Stimulated activated CD4-positive, alpha-beta T cell treated with anti-CD3 and anti-CD28 coated beads, Interleukin-15, amount 100 ng/mL, for 48 hours (primary cell): ENCODE results near the gene PCDHGA9.
"Not testable (repeated sequence)": the region's sequence is repeated elsewhere in the genome, so short reads cannot be mapped to it uniquely, and the experiment has no call there.

Experiments
- DNase-seq, 2 donors: peaks; one replicate each; pipeline ENCODE4 v3.0.0-alpha.2; 2020; ENCODE audit warnings: low read depth in 2 of 2

Gene PCDHGA9

DNA sequence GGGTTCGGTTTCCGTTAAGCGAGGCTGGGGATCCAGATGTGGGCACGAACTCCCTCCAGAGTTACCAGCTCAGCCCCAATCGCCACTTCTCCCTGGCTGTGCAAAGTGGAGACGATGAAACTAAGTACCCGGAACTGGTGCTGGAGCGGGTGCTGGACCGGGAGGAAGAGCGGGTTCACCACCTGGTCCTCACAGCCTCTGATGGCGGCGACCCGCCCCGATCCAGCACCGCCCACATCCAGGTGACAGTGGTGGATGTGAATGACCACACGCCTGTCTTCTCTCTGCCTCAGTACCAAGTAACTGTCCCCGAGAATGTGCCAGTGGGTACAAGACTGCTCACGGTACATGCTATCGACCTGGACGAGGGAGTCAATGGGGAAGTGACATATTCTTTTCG, 19.2 kb upstream of the PCDHGA9 start:
- DNase-seq, result no peak

DNA sequence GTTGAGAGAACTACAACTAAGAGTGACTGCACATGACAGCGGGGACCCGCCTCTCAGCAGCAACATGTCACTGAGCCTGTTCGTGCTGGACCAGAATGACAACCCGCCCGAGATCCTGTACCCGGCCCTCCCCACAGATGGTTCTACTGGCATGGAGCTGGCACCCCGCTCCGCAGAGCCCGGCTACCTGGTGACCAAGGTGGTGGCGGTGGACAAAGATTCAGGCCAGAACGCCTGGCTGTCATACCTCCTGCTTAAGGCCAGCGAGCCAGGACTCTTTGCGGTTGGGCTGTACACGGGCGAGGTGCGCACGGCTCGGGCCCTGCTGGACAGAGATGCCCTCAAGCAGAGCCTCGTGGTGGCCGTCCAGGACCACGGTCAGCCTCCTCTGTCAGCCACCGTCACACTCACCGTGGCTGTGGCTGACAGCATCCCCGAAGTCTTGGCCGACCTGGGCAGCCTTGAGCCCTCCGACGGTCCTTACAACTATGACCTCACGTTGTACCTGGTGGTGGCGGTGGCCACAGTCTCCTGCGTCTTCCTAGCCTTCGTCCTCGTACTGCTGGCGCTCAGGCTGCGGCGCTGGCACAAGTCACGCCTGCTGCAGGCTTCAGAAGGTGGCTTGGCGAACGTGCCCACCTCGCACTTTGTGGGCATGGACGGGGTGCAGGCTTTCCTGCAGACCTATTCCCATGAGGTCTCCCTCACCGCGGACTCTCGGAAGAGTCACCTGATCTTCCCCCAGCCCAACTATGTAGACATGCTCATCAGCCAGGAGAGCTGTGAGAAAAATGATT, 17.9 kb upstream of the PCDHGA9 start:
- no peak for DNase-seq

DNA sequence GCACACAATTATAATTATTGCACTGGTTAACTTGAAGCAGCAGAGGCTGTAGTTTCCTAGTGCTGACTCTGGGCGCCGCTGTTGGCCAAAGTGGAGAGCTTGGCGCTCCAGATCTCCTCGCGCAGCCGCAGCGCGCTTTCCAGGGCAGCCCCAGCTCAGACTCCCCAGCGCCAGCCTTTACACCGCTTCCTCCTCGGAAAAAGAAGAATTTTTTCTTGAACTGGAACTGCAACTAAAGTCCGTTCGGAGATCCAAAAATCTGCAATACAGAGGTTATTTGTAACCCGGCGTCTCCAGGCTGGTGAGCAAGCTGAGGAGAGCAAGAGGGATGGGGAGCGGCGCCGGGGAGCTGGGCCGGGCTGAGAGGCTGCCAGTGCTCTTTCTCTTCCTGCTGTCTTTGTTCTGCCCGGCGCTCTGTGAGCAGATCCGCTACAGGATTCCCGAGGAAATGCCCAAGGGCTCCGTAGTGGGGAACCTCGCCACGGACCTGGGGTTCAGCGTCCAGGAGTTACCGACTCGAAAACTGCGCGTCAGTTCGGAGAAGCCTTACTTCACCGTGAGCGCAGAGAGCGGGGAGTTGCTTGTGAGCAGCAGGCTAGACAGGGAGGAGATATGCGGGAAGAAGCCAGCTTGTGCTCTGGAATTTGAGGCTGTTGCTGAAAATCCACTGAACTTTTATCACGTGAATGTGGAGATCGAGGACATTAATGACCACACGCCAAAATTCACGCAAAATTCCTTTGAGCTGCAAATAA, 14.8 kb upstream of the PCDHGA9 start, which contains the start of gene PCDHGB4:
Gene PCDHGB4 (plus strand): TSS at position 142 of the 755 bp plus-strand sequence. CDS start 187 bp downstream, at position 329.
- not testable (repeated sequence) for DNase-seq

DNA sequence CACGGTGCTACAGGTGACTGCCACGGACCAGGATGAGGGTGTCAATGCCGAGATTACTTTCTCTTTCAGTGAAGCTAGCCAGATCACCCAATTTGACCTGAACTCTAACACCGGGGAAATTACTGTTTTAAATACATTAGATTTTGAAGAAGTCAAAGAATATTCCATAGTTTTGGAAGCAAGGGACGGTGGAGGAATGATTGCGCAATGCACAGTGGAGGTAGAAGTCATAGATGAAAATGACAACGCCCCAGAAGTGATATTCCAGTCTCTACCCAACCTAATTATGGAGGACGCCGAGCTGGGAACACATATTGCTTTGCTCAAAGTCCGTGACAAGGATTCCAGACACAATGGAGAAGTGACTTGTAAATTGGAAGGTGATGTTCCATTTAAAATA, 13.9 kb upstream of the PCDHGA9 start:
- no peak for DNase-seq

DNA sequence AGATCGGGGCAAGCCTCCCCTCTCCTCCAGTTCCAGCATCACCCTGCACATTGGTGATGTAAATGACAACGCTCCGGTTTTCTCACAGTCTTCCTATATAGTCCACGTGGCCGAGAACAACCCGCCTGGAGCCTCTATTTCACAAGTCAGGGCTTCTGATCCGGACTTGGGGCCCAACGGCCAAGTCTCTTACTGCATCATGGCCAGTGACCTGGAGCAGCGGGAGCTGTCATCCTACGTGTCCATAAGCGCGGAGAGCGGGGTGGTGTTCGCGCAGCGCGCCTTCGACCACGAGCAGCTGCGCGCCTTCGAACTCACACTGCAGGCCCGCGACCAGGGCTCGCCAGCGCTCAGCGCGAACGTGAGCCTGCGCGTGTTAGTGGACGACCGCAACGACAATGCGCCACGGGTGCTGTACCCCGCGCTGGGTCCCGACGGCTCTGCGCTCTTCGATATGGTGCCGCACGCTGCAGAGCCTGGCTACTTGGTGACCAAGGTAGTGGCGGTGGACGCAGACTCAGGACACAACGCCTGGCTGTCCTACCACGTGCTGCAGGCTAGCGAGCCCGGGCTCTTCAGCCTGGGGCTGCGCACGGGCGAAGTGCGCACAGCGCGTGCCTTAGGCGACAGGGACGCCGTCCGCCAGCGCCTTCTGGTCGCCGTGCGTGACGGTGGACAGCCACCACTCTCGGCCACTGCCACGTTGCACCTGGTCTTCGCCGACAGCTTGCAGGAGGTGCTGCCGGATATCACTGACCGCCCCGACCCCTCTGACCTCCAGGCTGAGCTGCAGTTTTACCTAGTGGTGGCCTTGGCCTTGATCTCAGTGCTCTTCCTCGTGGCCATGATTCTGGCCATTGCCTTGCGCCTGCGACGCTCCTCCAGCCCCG, 13.2 kb upstream of the PCDHGA9 start:
- DNase-seq, result no peak

DNA sequence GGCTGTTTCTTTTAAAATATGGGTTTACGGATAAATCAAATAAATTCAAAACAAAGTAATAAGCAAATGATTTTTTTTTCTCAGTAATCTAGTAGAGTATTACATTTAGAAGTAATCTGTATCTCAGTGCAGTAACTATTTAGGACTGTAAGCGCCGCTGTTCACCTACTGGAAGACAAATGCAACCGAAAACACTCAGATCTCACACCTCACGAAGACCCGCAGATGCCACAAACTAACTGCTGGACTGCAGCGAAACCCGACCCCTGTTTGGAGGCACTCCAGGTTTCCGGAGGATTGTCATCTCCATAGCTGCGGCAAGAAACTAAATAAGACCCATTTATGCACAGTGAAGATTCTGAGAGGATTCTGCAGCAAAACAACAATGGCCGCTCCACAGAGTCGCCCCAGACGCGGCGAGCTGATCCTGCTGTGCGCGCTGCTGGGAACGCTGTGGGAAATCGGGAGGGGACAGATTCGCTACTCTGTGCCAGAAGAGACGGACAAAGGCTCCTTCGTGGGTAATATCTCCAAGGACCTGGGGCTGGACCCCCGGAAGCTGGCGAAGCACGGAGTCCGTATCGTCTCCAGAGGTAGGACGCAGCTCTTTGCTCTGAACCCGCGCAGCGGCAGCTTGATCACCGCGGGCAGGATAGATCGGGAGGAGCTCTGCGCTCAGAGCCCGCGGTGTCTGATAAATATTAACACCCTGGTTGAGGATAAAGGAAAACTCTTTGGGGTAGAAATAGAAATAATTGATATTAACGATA, 10.0 kb upstream of the PCDHGA9 start, which contains the start of gene PCDHGA8:
Gene PCDHGA8 (plus strand): TSS at position 205 of the 770 bp plus-strand sequence. CDS start 181 bp downstream, at position 386.
- DNase-seq, result no peak

DNA sequence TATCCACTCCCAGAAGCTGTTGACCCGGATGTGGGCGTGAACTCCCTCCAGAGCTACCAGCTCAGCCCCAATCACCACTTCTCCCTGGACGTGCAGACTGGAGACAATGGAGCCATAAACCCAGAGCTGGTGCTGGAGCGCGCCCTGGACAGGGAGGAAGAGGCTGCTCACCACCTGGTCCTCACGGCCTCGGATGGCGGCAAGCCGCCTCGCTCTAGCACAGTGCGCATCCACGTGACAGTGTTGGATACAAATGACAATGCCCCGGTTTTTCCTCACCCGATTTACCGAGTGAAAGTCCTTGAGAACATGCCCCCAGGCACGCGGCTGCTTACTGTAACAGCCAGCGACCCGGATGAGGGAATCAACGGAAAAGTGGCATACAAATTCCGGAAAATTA, 9.3 kb upstream of the PCDHGA9 start:
- no peak for DNase-seq

DNA sequence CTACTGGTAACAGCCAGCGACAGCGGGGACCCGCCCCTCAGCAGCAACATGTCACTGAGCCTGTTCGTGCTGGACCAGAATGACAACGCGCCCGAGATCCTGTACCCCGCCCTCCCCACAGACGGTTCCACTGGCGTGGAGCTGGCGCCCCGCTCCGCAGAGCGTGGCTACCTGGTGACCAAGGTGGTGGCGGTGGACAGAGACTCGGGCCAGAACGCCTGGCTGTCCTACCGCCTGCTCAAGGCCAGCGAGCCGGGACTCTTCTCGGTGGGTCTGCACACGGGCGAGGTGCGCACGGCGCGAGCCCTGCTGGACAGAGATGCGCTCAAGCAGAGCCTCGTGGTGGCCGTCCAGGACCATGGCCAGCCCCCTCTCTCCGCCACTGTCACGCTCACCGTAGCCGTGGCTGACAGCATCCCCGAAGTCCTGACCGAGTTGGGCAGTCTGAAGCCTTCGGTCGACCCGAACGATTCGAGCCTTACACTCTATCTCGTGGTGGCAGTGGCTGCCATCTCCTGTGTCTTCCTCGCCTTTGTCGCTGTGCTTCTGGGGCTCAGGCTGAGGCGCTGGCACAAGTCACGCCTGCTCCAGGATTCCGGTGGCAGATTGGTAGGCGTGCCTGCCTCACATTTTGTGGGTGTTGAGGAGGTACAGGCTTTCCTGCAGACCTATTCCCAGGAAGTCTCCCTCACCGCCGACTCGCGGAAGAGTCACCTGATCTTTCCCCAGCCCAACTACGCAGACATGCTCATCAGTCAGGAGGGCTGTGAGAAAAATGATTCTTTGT, 8.0 kb upstream of the PCDHGA9 start:
- DNase-seq, result not testable (repeated sequence)

DNA sequence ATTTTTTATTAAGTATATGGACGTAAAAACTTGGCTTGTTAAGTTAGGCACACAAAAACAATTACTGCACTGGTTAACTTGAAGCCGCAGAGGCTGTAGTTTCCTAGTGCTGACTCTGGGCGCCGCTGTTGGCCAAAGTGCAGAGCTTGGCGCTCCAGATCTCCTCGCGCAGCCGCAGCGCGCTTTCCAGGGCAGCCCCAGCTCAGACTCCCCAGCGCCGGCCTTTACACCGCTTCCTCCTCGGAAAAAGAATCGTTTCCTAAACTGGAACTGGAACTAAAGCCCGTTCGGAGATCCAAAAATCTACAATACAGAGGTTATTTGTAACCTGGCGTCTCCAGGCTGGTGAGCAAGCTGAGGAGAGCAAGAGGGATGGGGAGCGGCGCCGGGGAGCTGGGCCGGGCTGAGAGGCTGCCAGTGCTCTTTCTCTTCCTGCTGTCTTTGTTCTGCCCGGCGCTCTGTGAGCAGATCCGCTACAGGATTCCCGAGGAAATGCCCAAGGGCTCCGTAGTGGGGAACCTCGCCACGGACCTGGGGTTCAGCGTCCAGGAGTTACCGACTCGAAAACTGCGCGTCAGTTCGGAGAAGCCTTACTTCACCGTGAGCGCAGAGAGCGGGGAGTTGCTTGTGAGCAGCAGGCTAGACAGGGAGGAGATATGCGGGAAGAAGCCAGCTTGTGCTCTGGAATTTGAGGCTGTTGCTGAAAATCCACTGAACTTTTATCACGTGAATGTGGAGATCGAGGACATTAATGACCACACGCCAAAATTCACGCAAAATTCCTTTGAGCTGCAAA, 4.6 kb upstream of the PCDHGA9 start, which contains the start of gene PCDHGB5:
Gene PCDHGB5 (plus strand): TSS at position 192 of the 796 bp plus-strand sequence. CDS start 181 bp downstream, at position 373.
- DNase-seq, result peak in 1 of 2 donors; percentile 20

DNA sequence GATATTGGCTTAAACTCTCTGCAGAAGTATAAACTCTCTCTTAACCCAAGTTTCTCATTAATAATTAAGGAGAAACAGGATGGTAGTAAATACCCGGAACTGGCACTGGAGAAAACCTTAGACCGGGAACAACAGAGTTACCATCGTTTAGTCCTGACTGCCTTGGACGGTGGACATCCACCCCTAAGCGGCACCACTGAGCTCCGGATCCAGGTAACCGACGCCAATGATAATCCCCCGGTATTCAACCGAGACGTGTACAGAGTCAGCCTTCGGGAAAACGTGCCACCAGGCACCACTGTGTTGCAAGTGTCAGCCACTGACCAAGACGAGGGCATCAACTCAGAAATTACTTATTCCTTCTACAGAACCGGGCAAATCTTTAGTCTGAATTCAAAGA, 4.0 kb upstream of the PCDHGA9 start:
- no peak for DNase-seq

DNA sequence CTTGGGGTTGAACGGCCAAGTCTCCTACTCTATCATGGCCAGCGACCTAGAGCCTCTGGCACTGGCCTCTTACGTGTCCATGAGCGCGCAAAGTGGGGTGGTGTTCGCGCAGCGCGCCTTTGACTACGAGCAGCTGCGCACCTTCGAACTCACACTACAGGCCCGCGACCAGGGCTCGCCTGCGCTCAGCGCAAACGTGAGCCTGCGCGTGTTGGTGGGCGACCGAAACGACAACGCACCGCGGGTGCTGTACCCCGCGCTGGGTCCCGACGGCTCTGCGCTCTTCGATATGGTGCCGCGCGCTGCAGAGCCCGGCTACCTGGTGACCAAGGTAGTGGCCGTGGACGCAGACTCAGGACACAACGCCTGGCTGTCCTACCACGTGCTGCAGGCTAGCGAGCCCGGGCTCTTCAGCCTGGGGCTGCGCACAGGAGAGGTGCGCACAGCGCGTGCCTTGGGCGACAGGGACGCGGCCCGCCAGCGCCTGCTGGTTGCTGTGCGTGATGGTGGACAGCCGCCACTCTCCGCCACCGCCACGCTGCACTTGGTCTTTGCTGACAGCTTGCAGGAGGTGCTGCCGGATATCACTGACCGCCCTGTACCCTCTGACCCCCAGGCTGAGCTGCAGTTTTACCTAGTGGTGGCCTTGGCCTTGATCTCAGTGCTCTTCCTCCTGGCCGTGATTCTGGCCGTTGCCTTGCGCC, 2.9 kb upstream of the PCDHGA9 start:
- DNase-seq, result no peak

DNA sequence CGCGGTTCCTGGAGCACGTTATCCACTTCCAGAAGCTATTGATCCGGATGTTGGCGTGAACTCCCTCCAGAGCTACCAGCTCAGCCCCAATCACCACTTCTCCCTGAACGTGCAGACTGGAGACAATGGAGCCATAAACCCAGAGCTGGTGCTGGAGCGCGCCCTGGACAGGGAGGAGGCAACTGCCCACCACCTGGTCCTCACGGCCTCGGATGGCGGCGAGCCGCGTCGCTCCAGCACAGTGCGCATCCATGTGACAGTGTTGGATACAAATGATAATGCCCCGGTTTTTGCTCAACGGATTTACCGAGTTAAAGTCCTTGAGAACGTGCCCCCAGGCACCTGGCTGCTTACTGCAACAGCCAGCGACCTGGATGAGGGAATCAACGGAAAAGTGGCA, 809 bp downstream of the PCDHGA9 start:
- DNase-seq, result no peak

DNA sequence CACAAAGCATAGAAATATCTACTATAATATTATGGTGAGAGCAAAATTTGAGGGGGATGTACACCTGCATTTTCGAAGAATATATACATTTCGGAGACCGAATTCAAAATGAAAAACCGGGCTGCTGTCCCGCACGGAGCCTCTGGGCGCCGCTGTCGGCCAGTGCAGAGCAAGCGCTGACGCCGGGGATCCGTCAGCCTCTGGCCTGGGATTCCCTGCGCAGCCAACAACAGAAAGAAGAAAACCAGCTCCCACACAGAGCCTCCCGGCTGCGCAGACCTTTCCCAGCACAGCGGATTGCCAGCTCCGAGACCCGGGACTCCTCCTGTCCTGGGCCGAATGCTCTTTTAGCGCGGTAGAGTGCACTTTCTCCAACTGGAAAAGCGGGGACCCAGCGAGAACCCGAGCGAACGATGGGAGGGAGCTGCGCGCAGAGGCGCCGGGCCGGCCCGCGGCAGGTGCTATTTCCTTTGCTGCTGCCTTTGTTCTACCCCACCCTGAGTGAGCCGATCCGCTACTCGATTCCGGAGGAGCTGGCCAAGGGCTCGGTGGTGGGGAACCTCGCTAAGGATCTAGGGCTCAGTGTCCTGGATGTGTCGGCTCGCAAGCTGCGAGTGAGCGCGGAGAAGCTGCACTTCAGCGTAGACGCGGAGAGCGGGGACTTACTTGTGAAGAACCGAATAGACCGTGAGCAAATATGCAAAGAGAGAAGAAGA, 5.4 kb downstream of the PCDHGA9 start, which contains the start of gene PCDHGB6:
Gene PCDHGB6 (plus strand): TSS at position 232 of the 716 bp plus-strand sequence. CDS start 182 bp downstream, at position 414.
- peak in 1 of 2 donors; percentile 22 for DNase-seq

DNA sequence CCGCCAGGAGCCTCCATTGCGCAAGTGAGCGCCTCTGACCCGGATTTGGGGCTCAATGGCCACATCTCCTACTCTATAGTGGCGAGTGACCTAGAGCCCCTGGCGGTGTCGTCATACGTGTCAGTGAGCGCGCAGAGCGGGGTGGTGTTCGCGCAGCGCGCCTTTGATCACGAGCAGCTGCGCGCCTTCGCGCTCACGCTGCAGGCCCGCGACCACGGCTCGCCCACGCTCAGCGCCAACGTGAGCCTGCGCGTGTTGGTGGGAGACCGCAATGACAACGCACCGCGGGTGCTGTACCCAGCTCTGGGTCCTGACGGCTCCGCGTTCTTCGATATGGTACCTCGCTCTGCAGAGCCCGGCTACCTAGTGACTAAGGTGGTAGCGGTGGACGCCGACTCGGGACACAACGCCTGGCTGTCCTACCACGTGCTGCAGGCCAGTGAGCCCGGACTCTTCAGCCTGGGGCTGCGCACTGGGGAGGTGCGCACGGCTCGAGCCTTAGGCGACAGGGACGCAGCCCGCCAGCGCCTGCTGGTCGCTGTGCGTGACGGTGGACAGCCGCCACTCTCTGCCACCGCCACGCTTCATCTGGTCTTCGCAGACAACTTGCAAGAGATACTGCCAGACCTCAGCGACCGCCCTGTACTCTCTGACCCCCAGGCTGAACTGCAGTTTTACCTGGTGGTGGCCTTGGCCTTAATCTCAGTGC, 7.2 kb downstream of the PCDHGA9 start:
- no peak for DNase-seq

DNA sequence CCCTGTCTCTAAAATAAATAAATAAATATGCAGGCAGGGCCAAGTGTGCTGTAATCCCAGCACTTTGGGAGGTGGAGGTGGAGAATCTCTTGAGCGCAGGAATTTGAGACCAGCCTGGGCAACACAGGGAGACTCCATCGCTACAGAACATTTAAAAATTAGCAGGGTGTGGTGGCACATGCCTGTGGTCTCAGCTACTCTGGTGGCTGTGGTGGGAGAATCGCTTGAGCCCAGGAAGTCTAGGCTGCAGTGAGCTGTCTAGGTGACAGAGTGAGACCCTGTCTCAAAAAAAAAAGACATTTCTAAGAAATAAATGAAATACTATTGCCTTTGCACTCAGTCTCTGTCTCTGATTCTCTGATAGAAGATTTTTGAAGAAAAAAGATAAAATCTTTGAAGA, 9.0 kb downstream of the PCDHGA9 start:
- no peak for DNase-seq

DNA sequence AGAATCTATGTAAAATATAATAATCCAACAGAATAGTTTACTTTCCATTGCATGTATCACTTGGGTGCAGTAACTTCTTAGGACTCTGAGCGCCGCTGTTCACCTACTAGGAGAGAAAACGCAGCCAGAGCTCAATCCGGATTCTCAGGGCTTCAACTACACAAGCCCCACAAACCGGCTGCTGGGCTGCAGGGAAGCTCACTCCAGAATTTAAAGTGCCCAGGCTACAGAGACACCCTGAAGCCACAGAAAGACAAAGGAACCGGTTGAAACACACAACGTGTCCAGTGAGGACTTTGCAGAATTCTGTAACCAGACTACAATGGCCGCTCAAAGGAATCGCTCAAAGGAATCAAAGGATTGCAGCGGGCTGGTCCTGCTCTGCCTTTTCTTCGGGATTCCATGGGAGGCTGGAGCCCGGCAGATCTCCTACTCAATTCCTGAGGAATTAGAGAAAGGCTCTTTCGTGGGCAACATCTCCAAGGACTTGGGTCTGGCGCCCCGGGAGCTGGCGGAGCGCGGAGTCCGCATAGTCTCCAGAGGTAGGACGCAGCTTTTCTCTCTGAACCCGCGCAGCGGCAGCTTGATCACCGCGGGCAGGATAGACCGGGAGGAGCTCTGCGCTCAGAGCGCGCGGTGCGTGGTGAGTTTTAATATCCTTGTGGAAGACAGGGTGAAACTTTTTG, 10.4 kb downstream of the PCDHGA9 start, which contains the start of gene PCDHGA10:
Gene PCDHGA10 (plus strand): TSS at position 134 of the 686 bp plus-strand sequence. CDS start 189 bp downstream, at position 323.
- DNase-seq, result peak; percentile 31 to 39
